Measurements from ENCODE around the gene FLT4. TPM values are rescaled to one million over a fixed set of nuclear protein-coding genes. Genes with fewer than 3 reads are reported as not detected.

The FLT4 gene
- total RNA-seq, 6 experiments from 2014 or later: not detected

DNA sequence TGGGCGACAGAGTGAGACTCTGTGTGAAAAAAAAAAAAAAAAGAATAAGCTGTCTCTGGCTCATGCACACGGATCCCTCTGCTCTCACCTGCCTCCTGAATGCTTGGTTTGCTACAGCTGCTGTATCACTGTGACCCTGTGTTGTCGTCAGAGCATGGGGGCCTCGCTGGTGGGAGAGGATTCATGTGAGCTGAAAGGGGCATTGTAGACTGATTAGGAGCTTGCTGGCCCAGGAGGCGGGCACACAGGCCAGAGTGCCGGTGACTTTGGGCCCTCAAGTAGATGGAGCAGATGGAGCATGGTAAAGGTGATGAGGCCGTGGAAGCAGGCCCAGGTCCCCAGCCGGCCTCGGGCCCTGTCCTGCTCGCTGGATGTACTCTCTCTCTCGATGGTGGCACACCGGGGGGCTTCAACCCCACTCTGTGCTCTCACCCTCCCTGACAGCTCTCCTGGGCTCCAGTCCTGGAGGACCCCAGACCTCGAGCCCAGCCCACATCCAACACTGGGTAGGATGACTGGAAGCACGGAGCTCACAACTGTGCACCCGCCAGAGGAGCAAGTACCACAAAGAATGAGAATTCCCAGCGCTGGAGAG, 7.1 kb downstream of the FLT4 start:
- no peaks in the 10 kb centered on the region for H3K36me3 Mint-ChIP-seq (ENCODE audit: low read depth)
- no peaks in the 10 kb centered on the region for H3K4me1 Mint-ChIP-seq (ENCODE audit: low read depth)
- H3K27me3 Mint-ChIP-seq (ENCODE audit: insufficient read depth): peaks cover 12% of the 10 kb centered on the region
- H3K27ac Mint-ChIP-seq: no peak overlapping the region
- H3K4me3 Mint-ChIP-seq: no peak overlapping the region
- DNase-seq: no peak
- H3K9me3 Mint-ChIP-seq: peaks cover 15% of the 10 kb centered on the region; the same call in 1 of the 2 replicates
- TF ChIP-seq, protein P1, sequence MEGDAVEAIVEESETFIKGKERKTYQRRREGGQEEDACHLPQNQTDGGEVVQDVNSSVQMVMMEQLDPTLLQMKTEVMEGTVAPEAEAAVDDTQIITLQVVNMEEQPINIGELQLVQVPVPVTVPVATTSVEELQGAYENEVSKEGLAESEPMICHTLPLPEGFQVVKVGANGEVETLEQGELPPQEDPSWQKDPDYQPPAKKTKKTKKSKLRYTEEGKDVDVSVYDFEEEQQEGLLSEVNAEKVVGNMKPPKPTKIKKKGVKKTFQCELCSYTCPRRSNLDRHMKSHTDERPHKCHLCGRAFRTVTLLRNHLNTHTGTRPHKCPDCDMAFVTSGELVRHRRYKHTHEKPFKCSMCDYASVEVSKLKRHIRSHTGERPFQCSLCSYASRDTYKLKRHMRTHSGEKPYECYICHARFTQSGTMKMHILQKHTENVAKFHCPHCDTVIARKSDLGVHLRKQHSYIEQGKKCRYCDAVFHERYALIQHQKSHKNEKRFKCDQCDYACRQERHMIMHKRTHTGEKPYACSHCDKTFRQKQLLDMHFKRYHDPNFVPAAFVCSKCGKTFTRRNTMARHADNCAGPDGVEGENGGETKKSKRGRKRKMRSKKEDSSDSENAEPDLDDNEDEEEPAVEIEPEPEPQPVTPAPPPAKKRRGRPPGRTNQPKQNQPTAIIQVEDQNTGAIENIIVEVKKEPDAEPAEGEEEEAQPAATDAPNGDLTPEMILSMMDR (IDR thresholded peaks at IDR 0.05): no peak

DNA sequence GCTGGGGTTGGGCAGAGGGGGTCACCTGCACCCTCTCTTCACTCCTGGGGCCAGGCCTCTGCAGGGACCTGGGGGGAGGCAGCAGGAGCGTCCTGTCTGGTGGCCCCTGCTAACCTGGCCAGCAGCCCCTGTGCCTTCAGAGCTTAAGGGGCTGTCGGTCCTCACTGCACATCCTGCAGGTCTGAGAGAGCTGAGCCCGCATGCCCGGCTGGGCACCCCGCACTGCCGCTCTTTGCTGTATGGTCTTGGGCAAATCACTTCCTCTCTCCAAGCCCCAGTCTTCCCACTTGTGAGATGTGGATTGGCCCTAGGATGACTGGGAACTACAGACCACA, 7.9 kb downstream of the FLT4 start:
- no peak for DNase-seq
- Mint-ChIP-seq H3K27ac (no peak overlapping the region), H3K27me3 (ENCODE audit: insufficient read depth) (peaks cover 12% of the 10 kb centered on the region), H3K4me1 (ENCODE audit: low read depth) (no peaks in the 10 kb centered on the region; the same call in 1 of the 2 replicates), H3K4me3 (no peak overlapping the region), H3K9me3 (peaks cover 15% of the 10 kb centered on the region; the same call in 1 of the 2 replicates), H3K36me3 (ENCODE audit: low read depth) (no peaks in the 10 kb centered on the region)
- TF ChIP-seq, protein P1 (IDR thresholded peaks at IDR 0.05): no peak

DNA sequence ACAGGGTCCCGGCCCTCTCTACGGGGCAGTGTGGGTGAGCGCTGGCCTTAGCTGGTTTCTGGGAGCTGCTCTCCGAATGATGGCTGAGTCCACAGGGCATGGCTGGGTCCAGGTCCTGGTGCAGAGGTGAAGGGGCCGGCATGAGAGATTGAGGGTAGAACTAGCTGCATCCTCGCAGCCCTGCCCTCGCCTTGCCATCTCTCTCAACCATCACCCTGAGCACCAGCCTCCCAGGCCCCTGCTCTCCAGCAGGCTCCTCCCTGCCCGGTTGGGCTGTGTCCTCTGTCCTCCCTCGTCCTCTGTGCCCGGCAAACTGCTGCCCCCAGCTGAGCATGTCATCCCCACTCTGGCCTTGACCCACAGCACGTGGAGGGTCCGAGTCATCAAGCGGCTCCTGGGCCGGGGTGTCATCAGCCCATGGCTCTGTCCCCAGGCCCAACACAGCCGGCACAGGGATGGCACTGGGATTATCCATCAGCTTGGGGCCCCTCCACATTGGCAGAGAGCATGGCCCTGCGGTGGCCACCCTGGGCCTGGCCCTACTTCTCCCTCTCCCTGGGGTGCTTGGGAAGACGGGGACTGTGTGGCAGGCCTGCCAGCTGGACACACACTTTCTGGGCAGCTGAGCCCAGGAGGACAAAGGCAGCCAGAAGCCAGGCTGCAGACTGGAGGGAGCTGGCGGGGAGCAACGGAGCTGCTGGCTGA, 8.4 kb downstream of the FLT4 start:
- Mint-ChIP-seq H3K9me3 (peaks cover 18% of the 10 kb centered on the region), H3K27me3 (ENCODE audit: insufficient read depth) (peaks cover 12% of the 10 kb centered on the region), H3K4me1 (ENCODE audit: low read depth) (no peaks in the 10 kb centered on the region; the same call in 1 of the 2 replicates), H3K27ac (no peak overlapping the region), H3K4me3 (no peak overlapping the region), H3K36me3 (ENCODE audit: low read depth) (no peaks in the 10 kb centered on the region)
- DNase-seq: no peak
- TF ChIP-seq, protein P1 (IDR thresholded peaks at IDR 0.05): no peak

DNA sequence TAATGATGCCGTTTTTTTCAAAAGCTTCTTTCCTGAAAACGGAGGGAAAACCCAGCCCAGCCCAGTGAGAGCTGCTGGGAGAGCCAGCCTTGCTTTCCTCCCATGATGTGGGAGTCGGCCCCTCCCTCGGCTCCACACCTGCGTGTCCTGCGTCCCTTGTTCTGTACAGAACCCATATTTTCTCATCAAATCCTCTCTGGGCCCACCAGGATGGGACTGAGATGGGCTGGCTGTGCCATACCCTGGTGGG, 8.9 kb downstream of the FLT4 start:
- Mint-ChIP-seq H3K4me3 (no peak overlapping the region), H3K27ac (no peak overlapping the region), H3K9me3 (peaks cover 20% of the 10 kb centered on the region), H3K36me3 (ENCODE audit: low read depth) (no peaks in the 10 kb centered on the region), H3K27me3 (ENCODE audit: insufficient read depth) (peaks cover 12% of the 10 kb centered on the region), H3K4me1 (ENCODE audit: low read depth) (no peaks in the 10 kb centered on the region; the same call in 1 of the 2 replicates)
- no peak for DNase-seq
- TF ChIP-seq, protein P1 (IDR thresholded peaks at IDR 0.05): no peak

DNA sequence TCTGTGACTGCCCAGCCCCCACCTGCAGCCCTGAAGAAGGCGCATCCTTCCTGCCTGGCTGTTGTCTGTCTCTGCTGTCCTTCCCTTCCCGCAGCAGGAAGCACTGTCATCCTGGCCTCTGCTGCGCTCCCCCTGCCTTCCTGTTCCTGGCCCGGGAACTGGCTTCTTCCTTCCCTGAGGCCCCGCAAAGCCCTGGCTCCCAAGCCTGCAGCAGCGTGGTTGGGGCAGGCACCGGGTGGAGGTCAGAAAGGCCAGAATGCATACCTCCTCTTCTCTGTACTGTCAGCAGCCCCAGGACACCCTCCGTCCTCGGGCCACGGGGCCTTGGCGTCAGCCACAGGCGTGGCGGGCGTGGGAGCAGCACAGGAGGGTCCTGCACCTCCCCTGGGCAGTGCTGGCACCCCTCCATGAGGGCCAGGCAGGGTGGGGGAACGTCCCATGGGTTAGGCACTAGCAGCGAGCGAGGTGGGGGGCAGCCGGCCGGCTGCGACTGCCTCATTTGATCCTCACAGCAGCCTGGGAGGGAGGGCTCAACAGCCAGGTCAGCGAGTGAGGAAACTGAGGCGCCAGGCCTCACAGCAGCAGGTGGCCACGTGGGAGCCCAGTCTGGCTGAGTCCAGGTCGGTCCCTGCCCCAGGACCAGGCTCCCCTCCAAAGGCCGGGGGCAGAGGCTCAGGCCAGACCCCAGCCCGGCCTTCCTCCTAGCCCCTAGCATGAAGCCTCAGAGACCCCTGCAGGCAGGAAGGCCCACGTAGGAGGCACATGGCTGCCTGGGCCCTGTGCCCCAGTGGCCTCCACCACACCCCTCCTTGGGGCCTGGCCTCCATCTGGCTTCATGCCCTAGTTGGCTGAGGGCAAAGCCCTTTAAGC, 9.4 kb downstream of the FLT4 start:
- H3K27ac Mint-ChIP-seq: no peak overlapping the region
- no peaks in the 10 kb centered on the region; the same call in 1 of the 2 replicates for H3K4me1 Mint-ChIP-seq (ENCODE audit: low read depth)
- peaks cover 9% of the 10 kb centered on the region for H3K27me3 Mint-ChIP-seq (ENCODE audit: insufficient read depth)
- H3K9me3 Mint-ChIP-seq: peaks cover 20% of the 10 kb centered on the region
- TF ChIP-seq, protein P1 (IDR thresholded peaks at IDR 0.05): no peak
- no peak overlapping the region for H3K4me3 Mint-ChIP-seq
- no peaks in the 10 kb centered on the region for H3K36me3 Mint-ChIP-seq (ENCODE audit: low read depth)
- no peak for DNase-seq
